OCI-LY7 (cell line): Measurements from ENCODE around the gene EML6. TPM values are rescaled to one million over a fixed set of nuclear protein-coding genes. Genes with fewer than 3 reads are reported as not detected.

Experiments
- BruUV-seq: library from RNA; stranded (reverse); fragments of 400-500 nt; replicated peaks from 2 replicates; lab custom pipeline; 2021; lab: Mats Ljungman, UMichigan
- CTCF ChIA-PET: fragments of 300-600 bp; sonication (Branson Sonifier 250); formaldehyde crosslinking; loops from one replicate; lab custom pipeline; 2022; ENCODE audit warnings: antibody characterized with exemption; ENCODE audit not compliant: unreplicated experiment; lab: Charles Lee
- POLR2A ChIA-PET: fragments of 300-600 bp; sonication (Branson Sonifier 250); formaldehyde crosslinking; loops from one replicate; lab custom pipeline; 2022; ENCODE audit warnings: antibody characterized with exemption; lab: Charles Lee
- DNase-seq: peaks from one replicate; pipeline ENCODE4 v3.0.0-alpha.2; 2015; ENCODE audit warnings: low spot score
- H2AFZ ChIP-seq: fragments of 200-600 bp; sonication (generic), shearing (Covaris generic); 2 replicates; pipeline ENCODE4 v1.6.1; 2014; ENCODE audit warnings: mild to moderate bottlenecking, antibody characterized with exemption, low read length, moderate library complexity
- H3K27ac ChIP-seq: fragments of 200-600 bp; sonication (generic); 2 replicates; pipeline ENCODE4 v1.5.1; 2014; ENCODE audit warnings: mixed run types, low read depth, mild to moderate bottlenecking, moderate library complexity, low read length, inconsistent platforms; ENCODE audit not compliant: poor library complexity, severe bottlenecking
- H3K36me3 ChIP-seq: fragments of 200-600 bp; sonication (generic); 2 replicates; pipeline ENCODE4 v1.6.1; 2014; ENCODE audit warnings: mild to moderate bottlenecking, antibody characterized with exemption, low read length, moderate library complexity, mixed read lengths; ENCODE audit not compliant: insufficient read depth
- H3K4me1 ChIP-seq: fragments of 200-600 bp; sonication (generic); 2 replicates; pipeline ENCODE4 v1.5.1; 2014; ENCODE audit warnings: mild to moderate bottlenecking, low read length; ENCODE audit not compliant: insufficient read depth, poor library complexity, severe bottlenecking
- H3K4me2 ChIP-seq: fragments of 200-600 bp; sonication (generic); 2 replicates; pipeline ENCODE4 v1.6.1; 2014; ENCODE audit warnings: mild to moderate bottlenecking, low read length
- H3K4me3 ChIP-seq: fragments of 200-600 bp; sonication (generic); 2 replicates; pipeline ENCODE4 v1.5.1; 2014; ENCODE audit warnings: mild to moderate bottlenecking, low read depth, low read length; ENCODE audit not compliant: poor library complexity, severe bottlenecking
- H3K79me2 ChIP-seq: fragments of 200-600 bp; sonication (generic); 2 replicates; pipeline ENCODE4 v1.6.1; 2016; ENCODE audit warnings: low read depth, mild to moderate bottlenecking, low read length, moderate library complexity, mixed read lengths; ENCODE audit not compliant: insufficient read depth
- H3K9me2 ChIP-seq: fragments of 200-600 bp; sonication (generic); 2 replicates; pipeline ENCODE4 v1.6.1; 2016; ENCODE audit warnings: mild to moderate bottlenecking, low read length, mixed read lengths; ENCODE audit not compliant: insufficient read depth
- H3K9me3 ChIP-seq: fragments of 200-600 bp; sonication (generic); 2 replicates; pipeline ENCODE4 v1.6.1; 2014; ENCODE audit warnings: mild to moderate bottlenecking, mixed run types, low read length, mixed read lengths
- H4K20me1 ChIP-seq: fragments of 200-600 bp; sonication (generic); 2 replicates; pipeline ENCODE4 v1.6.1; 2014; ENCODE audit warnings: mild to moderate bottlenecking, antibody characterized with exemption, low read length, moderate library complexity, mixed read lengths; ENCODE audit not compliant: insufficient read depth
- CTCF ChIP-seq: fragments of 200-600 bp; sonication (generic); conservative IDR thresholded peaks from 2 replicates; pipeline ENCODE4 v1.5.1; 2014; ENCODE audit warnings: mild to moderate bottlenecking, antibody characterized with exemption, low read length, moderate library complexity, mixed read lengths
- EZH2phosphoT487 ChIP-seq: fragments of 200-600 bp; sonication (generic); IDR thresholded peaks from 2 replicates; pipeline ENCODE4 v1.6.1; 2018; ENCODE audit warnings: low read depth, borderline replicate concordance, mild to moderate bottlenecking, mixed run types, antibody characterized with exemption, low read length, moderate library complexity, mixed read lengths
- intact Hi-C: fragments of 100-400 bp; cut with micrococcal nuclease; formaldehyde crosslinking; loops from one replicate; pipeline ENCODE4 v1.10.0; 2022; ENCODE audit not compliant: unreplicated experiment
- total RNA-seq, 2 experiments: library from RNA; depleted of rRNA in 1 of 2; stranded (reverse); fragments of >200 nt in 1 of 2; shearing (Covaris generic) in 1 of 2; gene quantifications; 2 replicates each; pipeline ENCODE4 v1.2.3, GENCODE V29; 2014 to 2022

Gene EML6
- total RNA-seq, 2 experiments from 2014 or later = 310 to 367 TPM

GRCh38 chr2:54894467-54894866 is 171.0 kb downstream of the EML6 start:
- Histone ChIP-seq H3K4me1 (no peaks in the 10 kb centered on the region), H4K20me1 (no peaks in the 10 kb centered on the region), H3K27ac (no peak overlapping the region), H3K36me3 (peaks cover 100% of the 10 kb centered on the region), H3K4me3 (no peak overlapping the region), H3K4me2 (no peak overlapping the region), H3K79me2 (no peaks in the 10 kb centered on the region), H2AFZ (no peak overlapping the region), H3K9me2 (no peaks in the 10 kb centered on the region), H3K9me3 (no peaks in the 10 kb centered on the region)
- ChIA-PET CTCF (no interaction called here), POLR2A (interaction anchor here (0.6 to 1.5 kb wide), 3 partner anchors 8 to 93 kb away, joined by 3 to 4 read pairs (median 3); no protein-coding TSS in a partner anchor)
- no peak for DNase-seq
- TF ChIP-seq EZH2phosphoT487 = no peak
- no peak for TF ChIP-seq CTCF
- intact Hi-C loops = no loop called here
- no TSS peak for BruUV-seq

GRCh38 chr2:54895730-54896129 is 172.3 kb downstream of the EML6 start:
- intact Hi-C loops = no loop called here
- CTCF ChIA-PET = no interaction called here

More at GRCh38 chr2:54895730-54896129, 172.3 kb downstream of the EML6 start:
- no peak overlapping the region for H2AFZ ChIP-seq
- no peaks in the 10 kb centered on the region for H3K9me2 ChIP-seq
- TF ChIP-seq EZH2phosphoT487 = no peak
- TF ChIP-seq CTCF = no peak
- POLR2A ChIA-PET = interaction anchor here (1.5 kb wide), 1 partner anchor 9 kb away, joined by 4 read pairs; no protein-coding TSS in a partner anchor
- H3K4me2 ChIP-seq = no peak overlapping the region
- H3K36me3 ChIP-seq = peaks cover 100% of the 10 kb centered on the region
- H3K27ac ChIP-seq = no peak overlapping the region
- H3K4me1 ChIP-seq = no peaks in the 10 kb centered on the region
- H4K20me1 ChIP-seq = no peaks in the 10 kb centered on the region
- no TSS peak for BruUV-seq
- H3K9me3 ChIP-seq = no peaks in the 10 kb centered on the region
- H3K79me2 ChIP-seq = no peaks in the 10 kb centered on the region
- no peak for DNase-seq
- H3K4me3 ChIP-seq = no peak overlapping the region
